Head of caudate nucleus (tissue), 42 donors: ENCODE data around the gene AACS.

Experiments used
- DNase-seq, 42 donors: peaks; one replicate each; pipeline versions ENCODE4 v3.0.0 to v3.0.0-alpha.2; 2020 to 2021; ENCODE audit warnings: mixed read lengths in 7 of 42
- intact Hi-C: fragments of 100-400 bp; cut with DNase I; formaldehyde crosslinking; loops from one replicate; pipeline ENCODE4 v1.15.0; 2022

AACS gene

DNA sequence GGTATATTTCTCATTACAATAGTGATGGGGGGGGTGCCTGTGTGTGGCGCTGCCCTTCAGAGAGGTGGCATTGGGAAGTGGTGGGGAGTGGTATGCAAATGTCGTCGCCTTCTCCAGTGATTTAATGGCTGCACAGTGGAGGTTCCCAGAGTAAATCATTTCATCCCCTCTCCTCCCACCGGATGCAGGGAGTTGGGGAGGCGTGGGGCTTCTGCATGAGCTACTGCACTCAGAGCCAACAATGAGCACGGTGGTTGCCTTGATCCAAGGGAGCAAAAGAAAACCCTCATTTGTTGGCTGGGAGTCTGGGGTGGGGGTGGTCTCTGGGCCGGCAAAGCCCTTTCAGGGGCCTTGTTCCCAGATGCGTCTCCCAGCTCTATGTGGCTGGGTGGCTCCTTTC, 124.3 kb downstream of the AACS start:
- peak in 7 of 42 donors; percentile 28 to 62 (median 39) for DNase-seq
- intact Hi-C loops: loop anchor here (10.0 kb wide), 2 partner anchors 145 to 215 kb away; no protein-coding TSS in a partner anchor

DNA sequence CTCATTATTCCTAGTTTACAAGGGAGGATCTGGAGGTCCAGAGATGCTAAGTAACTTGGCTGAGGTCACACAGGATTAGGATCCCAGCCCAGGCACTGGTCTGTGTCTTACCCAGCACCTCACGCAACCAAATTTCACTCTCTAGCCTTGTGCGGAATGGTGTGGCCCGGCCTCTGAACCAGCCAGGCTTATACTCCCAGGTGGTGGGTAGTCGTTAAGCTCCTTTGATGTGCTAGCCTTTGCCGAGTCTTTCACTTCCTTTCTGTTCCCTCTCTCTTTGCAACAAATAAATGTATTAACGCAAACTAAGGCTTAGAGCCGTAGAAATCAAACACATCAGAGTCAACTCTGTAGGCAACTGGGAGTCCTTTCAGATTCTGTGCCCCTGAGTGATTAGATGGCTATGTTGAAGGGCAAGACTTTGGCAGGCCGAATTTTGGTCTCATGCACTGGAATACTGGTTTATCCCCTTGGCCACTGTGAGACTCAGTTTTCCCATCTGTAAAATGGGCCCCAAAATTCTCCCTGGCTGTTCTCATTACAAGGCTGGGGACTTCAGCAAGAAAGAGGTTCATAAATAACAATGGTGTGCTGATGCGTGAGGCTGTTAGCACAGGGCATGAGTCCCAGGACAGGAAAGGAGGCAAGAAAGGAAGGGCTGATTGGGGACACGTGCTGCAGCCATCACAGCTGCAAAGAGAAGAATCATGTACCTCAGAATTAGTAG, 126.3 kb downstream of the AACS start:
- intact Hi-C loops: no loop called here
- no peak for DNase-seq

DNA sequence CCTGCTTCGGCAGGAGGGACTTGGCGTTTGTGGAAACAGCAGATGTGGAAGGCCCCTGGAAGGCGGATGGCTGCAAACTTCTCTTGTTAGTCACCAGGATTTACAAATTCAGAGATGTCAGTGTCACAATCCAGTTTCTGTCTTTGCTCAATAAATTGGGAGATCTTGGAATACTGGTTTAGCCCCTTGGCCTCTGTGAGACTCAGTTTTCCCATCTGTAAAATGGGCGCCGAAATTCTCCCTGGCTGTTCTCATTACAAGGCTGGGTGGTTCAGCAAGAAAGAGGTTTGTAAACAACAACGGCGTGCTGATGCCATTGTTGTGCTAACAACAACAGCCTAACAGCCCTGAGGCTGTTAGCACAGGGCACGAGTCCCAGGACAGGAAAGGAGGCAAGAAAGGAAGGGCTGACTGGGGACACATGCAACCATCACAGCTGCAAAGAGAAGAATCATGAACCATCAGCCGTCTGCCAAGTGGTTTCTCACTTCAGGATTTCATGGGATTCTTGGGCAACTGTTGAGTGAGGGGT, 127.5 kb downstream of the AACS start:
- DNase-seq: no peak
- intact Hi-C loops: no loop called here
